Endometrial microvascular endothelial cells (primary cell): ENCODE data around the gene INSM1. TPM values are rescaled to one million over a fixed set of nuclear protein-coding genes. Genes with fewer than 3 reads are reported as not detected.

Experiments
- in situ Hi-C: cut with HindIII; loops from 2 replicates; pipeline ENCODE4 v1.10.0; 2017; ENCODE audit warnings: low sequenced_read_pairs, low pct_unique_long_range_greater_than_20kb; ENCODE audit errors: inconsistent ontology term
- total RNA-seq: library from RNA; depleted of rRNA; stranded (reverse); fragments of >200 nt; gene quantifications from one replicate; pipeline ENCODE4 v1.2.3, GENCODE V29; 2015; ENCODE audit errors: inconsistent ontology term

The INSM1 gene
- total RNA-seq, 1 donor from 2014 or later: not detected

DNA sequence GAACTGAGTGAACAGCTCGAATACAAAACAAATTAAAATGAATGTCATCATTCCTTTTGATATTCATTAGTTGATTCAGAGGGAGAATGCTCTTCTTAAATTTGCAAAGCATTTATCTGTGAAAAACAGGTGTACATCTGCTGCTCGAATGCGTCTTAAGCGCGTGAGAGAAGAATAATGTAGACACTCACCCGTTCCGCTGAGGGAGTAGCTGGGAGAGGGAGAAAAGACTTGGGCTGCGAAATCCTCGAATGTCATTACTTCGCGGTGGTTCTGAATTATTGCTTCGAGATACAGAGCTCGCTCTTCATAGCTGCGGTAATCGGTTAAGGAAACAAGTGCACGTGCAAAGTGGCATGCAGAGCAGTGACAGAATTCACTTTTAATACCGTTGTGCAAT lies 43.9 kb downstream of the INSM1 start:
- in situ Hi-C loops: no loop called here

DNA sequence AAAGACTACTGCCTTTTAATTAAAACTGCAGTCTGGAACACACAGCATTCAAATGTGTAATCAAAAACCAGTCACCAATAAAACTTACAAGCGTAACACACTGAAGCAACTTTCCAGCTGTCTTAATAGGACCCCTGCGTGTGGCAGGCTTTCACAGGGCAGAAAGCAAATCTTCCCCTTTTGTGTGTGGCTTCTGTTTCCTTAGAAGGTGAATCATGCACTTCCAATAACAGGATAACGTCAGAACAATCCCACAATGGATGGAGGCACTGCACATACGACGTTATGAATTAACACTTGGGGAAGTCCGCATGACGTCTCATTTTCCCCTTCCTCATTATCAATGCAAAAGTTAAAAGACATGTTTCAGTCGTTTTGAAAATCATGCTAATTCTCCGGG lies 44.8 kb downstream of the INSM1 start:
- in situ Hi-C loops: no loop called here

DNA sequence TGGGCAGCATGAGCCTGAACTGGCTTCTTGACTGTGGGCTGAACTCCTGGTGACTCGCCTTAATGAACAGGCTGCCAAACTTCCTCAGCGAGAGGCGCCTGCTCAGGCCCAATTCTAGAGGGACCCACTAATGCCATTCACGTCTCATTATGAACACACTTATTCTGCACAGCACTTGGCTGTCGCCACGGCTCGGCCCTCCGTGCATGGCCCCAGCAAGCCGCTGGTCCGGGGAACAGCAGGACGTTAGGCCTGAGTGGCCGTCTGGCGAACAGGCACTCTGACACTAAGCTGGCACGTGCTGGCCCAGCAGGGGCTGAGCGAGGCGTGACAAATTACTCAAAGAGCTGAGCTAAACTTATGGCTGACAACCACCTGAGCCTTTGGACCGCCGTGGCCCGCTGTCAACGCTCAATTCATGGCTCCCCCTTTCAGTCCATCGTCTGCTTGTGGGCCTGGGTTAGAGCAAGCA lies 45.9 kb downstream of the INSM1 start:
- in situ Hi-C loops: no loop called here

DNA sequence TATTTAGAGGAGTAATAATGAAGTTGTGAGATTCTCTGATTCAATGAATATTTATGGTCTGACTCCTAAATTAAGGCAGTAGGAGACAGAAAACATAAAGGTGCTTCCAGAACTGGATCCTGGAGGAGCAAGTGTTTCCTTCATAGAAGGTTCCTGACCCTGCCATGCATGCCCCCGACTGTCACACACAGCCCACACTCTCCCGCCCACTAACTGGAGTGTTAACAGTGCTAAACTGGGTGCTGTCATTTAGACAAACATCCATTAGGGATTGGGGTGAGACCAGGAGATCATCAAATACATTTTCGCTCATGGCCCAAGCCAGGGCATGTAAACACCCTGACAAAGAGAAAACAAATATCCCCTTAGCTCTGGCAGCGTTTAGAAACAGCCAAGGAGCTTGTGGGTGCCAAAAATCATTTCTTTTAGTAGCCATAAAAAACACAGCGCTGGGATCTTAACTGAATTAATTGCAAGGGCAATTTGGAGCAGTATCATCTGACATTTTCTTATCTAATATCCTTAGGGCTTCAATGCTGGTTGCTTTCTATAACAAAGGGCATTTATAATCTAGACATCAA lies 46.8 kb downstream of the INSM1 start:
- in situ Hi-C loops: no loop called here

DNA sequence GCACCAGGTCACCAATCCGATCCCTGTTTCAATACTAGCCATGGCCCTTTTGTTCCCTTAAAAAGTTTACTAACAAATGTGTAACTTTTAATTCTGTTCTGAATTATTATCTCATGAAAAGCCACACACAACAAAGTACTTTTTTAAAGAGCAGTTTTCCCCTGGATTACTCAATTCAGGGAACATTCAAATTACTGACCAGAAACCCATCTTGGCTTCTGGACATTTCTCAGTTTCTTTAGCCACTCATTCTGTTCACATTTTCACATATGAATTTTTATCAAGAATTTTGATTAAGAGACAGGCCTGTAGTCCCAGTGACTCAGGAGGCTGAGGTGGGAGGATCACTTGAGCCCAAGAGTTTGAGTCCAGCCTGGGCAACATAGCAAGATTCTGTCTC lies 47.4 kb downstream of the INSM1 start:
- in situ Hi-C loops: no loop called here

DNA sequence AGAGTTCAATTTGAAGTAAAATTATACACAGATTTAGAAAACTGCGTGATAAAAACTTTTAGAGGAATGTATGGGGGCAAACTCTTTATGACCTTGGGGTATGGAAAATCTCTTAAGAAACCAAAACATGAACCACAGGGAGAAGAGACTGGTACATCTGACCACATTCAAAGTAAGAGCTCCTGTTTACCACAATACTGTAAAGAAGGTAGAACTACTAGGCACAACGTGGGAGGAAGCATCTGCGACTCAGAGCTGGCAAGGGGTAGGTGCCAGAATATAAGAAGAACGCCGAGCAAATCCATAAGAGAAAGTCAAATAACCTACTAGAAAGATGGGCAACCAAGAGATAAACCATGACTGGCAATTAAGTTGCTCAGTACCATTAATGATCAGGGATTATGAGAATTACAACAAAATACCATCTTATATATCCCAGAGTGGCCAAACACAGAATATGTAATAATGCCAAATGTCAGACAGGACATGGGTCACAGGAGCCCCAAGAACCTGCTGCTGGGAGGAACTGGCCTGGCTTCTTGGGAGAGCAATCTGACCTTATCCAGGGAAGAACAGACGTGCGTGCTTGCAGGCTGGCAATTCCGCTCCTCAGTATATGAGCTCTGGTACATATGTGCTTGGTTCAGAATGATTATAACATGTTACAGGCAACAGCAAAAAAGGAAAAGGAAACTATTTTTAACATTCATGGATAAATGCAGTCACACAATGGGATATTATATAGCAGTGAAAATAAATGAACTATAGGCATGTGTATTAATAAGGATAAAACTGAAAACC lies 50.2 kb downstream of the INSM1 start:
- in situ Hi-C loops: no loop called here
